ENCODE data around the gene MET.

The MET gene

DNA sequence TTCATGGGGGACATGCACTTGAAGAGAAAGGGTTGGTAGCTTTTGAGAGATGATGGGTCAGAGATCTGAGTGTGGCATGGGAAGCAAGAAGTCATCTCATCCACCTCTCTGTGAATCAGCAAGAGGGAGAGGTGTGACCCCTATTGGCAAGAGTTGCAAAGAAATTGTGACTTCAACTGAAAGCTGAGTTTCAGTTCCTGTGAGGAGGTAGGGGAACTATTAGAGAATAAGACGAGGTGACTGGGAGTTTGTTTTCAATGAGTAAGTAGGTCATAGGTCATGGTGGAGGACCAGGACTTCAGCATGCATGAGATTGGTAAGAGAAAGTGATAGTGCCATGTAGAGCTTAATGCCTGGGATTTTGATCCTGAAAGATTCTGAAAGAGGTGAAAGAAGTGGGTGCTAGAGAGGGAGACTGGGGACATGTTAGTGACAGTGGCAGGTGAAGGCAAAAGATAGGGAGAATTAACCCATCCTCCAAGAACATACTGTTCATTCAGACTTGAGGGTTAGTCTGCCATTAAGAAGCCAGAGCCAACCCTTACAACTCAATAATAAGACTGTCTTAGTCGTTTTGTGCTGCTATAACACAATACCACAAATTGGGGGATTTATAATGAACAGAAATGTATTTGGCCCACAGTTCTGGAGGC is 114.9 kb downstream of the MET start:
- peak; percentile 30 for DNase-seq

DNA sequence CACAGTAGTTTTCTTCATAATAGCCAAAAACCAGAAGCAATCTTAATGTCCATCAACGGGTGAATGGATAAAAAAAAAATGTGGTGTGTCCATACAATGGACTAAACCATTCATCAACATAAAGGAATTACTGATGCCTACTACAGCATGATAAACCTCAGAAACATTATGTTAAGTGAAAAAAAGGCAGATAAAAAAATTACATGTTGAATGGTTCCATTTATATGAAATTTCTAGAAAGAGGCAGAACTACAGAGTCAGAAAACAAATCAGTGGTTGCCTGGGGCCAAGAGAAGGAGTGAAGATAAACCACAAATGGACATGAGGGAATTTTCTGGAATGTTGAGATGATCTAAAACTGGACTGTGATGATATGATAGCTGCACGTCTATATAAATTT is 115.9 kb downstream of the MET start:
- no peak for DNase-seq

DNA sequence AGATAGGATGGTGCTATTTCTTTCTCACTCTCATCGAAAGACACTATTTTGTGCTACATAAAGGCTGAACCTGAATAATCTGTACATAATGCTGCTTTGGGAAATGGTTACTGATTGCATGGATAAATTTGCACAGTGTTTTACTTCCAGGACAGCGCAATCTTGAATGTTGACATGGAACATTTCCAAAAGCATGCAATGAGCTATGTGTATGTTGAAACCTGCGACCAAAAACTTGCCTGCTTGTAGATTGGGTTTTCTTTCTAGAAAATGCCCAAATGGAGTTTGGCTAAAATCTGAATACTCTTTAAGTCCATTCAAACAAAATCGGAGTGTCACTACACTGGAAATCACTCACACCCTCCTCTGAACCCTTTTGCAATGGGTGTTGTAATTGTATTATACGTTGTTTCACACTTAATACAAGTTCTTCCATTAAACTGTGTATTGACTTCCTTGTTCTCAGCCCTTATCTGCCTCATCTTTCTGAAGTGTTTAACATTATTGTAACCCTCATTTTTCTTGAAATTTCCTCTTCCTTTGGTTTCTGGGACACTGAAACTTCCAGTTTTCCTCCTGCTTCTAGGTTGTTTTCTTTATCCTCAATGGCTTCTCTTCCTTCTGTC is 116.7 kb downstream of the MET start:
- no peak for DNase-seq

DNA sequence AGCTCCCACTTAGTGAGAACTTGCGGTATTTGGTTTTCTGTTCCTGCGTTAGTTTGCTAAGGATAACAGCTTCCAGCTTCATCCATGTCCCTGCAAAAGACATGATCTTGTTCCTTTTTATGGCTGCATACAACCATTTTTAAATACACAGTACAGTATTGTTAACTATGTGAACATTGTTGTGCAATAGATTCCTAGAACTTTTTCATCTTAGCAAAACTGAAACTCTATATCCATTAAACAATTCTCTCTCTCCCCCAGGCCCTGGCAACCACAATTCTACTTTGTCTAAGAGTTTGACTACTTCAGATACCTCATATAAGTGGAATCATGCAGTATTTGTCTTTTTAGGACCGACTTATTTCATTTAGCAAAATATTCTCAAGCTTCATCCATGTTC is 118.0 kb downstream of the MET start:
- no peak for DNase-seq

DNA sequence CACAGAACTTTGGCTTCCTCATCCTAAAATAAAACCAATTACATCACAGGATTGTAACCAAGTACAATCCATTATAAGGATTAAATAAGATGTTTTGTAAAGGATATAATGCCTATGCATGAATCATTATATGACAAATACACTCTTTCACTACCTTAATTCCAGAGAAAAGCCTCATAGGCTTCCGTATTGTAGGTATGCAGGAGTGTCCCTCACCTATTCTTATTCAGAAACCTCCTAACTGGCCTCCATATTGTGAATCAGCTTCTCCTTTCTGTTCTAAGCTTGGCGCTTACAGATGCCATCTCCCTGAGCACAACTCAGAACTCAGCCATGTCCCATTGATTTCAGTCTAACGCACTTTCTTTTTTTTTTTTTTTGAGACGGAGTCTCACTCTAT is 120.8 kb downstream of the MET start:
- no peak for DNase-seq

DNA sequence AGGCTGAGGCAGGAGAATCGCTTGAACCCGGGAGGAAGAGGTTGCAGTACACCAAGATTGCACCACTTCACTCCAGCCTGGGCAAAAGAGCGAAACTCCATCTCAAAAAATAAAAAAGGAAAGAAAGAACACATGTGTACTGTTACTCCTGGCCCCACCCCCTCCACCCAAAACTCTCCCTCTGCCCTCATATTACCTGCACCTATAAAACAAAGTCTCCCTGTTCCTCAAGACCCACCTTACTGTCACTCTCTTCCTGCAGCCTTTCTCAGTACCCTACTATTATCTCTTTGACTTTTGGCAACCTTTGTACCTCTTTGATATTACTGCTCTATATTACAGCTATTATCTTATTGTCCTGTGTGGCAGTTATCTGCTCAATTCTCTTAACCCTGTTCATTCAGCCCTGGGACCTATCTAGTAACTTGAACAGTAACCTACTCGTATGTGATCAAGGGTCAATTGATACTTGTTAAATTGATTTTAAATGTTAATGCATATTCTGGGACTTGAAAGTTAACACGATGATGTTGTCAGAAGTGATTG is 121.9 kb downstream of the MET start:
- no peak for DNase-seq

DNA sequence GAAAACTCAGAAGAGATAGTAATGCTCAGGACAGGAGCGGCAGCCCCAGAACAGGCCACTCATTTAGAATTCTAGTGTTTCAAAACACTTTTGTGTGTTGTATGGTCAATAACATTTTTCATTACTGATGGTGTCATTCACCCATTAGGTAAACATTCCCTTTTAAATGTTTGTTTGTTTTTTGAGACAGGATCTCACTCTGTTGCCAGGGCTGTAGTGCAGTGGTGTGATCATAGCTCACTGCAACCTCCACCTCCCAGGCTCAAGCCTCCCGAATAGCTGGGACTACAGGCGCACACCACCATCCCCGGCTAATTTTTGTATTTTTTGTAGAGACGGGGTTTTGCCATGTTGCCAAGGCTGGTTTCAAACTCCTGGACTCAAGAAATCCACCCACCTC is 124.5 kb downstream of the MET start:
- no peak for DNase-seq

DNA sequence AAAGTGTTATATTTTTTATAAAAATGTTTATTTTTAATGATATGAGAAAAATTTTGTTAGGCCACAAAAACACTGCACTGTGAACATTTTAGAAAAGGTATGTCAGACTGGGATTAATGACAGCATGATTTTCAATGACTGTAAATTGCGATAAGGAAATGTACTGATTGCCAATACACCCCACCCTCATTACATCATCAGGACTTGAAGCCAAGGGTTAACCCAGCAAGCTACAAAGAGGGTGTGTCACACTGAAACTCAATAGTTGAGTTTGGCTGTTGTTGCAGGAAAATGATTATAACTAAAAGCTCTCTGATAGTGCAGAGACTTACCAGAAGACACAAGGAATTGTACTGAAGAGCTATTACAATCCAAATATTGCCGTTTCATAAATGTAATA is 125.6 kb downstream of the MET start:
- DNase-seq = no peak

DNA sequence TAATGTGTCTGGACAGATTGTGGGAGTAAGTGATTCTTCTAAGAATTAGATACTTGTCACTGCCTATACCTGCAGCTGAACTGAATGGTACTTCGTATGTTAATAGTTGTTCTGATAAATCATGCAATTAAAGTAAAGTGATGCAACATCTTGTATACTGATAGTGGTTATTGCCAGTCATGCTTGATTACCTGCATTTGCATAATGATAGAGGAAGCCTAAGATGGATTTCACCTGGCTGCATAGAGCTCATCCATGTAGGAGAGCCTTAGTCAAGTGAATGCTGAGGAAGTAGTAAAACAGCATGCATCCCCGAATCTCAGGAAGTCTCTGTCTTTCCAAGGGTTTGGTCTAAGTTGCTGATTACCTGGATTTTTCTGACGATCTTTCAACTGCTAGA is 126.2 kb downstream of the MET start:
- DNase-seq = no peak

DNA sequence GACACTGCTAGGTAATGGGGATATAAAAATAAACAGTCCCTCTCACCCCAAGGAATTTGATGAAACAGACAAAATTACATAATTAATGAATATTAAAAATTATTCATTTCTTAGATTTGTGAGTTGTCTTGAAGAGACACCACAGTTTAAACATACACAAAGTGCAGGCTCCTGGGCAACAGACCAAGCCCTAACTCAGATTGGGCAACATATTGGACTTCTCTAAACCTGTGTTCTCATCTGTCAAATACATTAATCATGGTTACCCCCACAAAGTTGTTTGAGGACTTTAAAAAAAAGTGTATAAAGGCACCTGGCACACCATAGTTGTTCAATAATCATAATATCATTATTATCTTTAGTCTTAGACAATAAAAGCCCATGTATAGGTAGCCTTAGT is 127.9 kb downstream of the MET start:
- no peak for DNase-seq

DNA sequence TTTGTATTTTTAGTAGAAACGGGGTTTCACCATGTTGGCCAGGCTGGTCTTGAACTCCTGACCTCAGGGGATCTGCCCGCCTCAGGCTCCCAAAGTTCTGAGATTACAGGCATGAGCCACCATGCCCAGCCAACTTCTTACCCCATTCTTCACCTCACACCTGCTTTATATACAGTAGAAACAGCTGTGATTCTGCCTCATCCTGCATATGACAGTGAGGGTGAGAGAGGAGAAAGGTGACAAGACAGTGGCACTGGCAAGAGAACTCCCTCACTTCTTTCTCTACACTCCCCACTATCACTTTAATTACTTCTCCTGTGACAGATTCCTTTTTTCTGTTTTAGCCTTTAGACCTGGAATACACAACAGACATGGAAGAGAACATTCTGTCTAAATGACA is 128.6 kb downstream of the MET start:
- DNase-seq = no peak

DNA sequence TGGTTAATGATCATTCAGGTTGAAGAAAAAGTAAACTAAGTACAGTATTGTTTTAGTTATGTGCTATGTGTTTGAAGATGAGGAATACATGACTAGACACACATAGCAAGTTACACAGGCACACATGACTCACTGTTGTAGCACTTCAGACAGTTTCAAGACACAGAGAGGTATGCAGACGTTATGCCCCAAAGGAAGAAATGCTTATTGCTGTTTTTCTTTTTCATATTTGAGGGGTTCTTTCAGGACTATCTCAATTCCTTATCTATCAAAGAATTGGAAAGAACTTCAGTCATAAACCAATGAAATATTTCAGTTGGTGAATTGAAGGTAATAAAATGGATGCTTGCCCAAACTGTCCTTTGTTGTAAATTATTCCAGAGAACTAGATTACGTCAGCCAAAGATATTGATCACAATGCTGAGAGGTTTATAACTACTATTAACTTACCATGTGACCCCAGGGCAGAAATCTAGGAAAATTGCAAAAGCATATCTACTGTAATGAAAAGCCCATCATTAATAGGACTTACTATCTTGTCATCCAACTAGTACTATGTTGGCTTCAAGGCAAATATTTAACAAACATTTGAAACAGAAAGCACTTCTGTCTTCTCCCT is 129.2 kb downstream of the MET start:
- DNase-seq = no peak

DNA sequence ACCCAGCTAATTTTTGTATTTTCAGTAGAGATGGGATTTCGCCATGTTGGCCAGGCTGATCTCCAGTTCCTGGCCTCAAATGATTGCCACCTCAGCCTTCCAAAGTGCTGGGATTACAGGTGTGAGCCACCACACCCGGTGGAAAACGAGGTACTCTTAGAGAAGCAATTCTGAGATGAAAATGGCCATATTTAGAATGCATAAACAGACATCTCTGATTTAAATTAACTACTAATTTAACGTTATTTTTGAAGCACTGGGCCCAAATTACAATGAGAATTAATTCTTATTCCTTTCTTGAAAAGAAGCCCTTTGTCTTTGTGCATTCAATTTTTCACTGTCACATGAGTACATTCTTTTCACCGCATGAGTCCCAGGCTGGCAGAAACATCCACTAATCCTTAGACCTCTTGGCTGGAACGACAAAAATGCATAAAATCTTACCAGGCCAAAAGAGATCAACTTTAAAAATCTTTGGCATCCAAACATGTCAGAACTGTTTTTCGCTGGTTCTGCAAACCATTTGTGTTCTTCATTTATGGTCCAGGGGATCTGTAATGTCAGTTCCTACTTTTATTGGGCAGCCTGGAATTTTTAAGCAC is 130.2 kb downstream of the MET start:
- no peak for DNase-seq

DNA sequence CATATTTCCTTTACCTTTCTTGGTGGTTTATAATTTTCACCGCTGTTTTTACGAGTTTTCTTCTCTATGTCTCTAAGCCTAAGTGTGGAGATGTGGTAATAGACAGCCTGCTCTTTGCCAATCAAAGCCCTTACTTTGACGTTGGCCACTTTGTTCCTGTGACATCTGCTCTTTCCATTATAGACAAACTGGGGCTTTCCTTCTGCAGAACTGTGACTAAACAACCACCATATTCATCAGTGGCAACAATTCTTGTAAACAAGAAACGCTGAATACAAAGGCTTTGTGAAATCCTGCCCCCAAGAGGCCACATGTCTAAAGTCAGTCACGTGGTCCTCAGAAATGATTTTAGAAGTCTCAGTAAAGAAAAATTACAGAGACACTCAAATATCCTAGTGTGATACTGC is 130.8 kb downstream of the MET start:
- peak; percentile 28 for DNase-seq

DNA sequence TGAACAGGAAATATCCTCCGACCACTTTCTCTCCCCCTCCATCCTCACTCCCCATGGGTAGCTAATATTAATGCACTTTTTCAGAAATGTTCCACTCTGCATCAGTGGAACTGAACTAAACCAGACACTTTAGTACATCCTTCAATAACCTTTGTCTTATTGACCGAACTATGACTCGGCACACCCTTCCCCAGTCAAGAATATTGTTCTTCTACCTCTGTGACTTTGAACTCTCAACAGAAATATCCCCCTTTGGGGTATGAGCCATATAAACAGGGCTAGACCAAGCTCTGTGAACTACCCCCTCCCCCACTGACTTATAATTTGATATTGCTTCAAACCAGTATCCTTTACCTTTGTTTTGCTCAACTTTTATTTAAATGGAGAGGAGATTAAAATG is 132.5 kb downstream of the MET start:
- DNase-seq = no peak

DNA sequence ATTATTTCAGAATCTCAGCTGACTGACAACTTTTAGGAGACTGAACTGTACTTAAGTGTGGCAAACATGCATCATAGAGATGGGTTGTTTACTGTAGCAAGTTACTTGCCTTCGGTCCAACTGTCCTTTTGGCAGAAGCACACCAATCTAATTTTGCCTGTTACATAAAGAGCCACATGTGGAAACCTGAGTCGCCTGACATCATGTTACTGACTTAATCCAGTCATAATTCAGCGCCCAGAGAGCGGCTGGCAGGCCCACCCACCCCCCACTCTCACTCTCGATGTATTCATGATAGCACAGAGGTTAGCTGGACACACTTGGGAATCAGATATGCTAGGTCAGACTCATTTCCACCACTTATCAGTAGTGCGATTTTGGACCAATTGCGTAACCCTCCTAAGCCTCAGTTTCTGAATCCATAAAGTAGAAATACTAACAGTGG is 133.1 kb downstream of the MET start:
- no peak for DNase-seq

DNA sequence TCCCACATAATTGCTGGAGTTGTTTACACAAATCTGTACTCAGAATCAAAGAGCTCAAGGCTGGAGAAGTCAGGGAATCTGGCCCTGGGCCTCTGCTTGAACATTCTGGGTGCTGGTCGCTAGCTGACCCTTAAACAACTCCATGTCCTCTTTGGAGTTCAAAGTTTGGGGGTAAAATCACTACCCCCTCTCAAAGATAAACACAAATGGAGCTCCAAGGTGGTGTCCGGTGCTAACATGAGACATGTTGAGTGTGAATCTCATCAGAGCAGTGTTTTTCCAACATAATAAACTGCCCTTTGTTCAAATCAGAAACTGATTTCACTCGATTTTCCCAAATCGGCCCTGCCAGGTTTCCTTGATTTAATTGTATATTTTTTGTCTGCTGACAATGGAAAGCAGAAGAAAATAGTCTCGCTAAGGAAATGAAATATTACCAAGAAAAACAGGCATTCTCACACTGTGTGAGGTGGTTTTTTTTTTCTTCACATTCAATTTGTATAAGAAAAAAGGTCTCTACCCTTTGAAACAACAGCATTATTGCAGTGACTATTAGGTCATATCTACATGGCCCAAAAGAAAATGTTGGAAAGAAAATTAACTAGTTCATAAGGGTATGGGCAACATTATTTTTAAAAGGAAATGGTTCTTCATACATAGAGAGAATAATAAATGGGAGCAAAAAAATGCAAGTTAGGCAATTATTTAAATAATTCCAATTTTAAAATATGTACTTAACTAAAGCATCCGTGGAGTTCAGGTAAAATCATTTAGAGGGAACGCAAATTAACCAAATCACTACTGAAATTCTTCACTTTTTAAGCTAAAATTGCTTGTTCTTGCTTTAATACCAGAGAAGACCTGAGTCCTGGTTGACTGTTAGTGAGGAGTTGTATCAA is 134.3 kb downstream of the MET start:
- no peak for DNase-seq

DNA sequence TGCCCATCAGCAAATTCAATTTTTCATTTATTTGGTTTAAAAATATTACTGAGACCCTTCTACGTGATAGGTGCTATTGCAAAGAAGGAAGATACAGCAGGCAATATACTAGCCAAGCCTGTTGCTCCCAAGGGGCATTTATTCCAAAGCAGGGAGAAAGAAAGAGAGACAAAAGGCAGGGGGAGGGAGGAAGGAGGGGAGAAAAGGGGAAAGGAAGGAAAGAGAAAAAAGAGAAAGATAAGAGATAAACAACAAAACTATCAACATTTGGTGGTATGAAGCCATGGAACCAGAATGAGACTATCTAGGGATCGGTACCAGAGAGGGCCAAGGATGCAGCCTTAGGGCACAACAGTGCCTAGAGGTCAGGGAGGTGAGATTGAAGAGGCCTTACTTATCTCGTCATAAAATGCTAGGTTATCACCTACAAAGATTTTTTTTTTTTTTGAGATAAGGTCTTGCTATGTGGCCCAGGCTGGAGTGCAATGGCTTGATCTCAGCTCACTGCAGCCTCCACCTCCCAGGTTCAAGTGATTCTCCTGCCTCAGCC is 135.1 kb downstream of the MET start:
- no peak for DNase-seq

DNA sequence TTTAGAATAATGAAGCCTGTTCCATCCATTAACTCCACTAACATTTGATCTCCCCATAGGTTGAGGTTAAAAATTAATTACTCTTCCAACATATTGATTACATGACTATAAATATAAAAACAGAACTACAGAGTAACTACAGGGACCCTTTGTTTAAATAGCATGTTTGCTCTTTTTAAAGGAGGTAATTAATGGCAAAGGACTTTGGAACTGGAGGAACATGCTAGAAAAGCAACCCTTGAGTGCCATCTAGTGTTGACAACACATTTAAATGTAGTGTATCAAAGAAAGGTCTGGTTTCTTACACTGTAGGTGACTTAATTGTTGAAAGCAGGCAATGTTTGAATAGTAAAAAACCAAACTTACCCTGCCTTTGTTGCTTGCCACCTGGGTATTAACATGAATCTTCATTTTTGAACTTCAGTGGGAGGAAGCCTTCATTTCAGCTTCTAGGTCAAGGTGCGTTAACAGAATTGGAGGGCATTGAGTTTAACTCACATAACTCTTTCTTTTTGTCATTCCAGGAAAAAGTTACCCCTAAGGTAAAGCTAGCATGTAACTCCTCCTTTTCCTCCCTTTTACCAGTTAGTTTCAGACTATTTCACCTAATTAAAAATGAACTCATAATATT is 137.8 kb downstream of the MET start:
- DNase-seq = no peak

DNA sequence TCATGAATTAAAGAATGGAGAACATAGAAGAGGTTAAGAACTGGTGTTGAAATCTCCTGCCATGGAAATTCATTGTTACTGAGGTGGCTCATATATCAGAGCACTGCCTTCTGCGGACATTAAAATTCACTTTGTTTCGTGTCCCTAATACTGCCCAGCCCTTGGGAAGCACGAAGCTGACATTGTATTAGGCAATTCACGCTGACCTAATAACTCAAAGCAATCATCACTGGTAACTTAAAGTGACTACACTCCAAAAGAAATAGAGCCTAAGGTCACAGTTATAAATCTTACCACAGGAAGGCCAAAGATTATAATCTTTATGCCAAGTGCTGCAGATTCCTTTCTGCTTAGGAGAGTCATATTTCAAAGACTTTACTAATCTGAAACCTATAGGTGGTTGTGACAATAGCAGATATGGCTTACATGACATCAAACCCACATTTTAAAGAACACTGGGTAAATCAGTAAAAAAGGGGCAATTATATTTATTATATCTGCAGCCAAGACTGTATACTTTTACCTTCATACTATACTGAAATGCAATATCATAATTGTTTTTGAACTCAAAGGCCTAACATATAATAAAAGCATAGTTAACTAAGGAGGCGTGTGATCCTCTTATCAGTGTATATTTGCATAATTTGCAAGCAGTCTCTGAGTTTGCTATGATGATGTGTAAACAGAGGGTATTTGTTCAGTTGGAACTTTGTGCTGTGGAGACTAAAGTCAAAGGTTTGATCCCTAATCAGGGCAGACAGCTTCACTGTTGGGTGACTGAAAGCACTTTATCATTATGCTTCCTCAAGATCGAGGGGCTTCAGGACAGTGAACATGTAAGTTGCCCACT is 138.5 kb downstream of the MET start:
- no peak for DNase-seq

DNA sequence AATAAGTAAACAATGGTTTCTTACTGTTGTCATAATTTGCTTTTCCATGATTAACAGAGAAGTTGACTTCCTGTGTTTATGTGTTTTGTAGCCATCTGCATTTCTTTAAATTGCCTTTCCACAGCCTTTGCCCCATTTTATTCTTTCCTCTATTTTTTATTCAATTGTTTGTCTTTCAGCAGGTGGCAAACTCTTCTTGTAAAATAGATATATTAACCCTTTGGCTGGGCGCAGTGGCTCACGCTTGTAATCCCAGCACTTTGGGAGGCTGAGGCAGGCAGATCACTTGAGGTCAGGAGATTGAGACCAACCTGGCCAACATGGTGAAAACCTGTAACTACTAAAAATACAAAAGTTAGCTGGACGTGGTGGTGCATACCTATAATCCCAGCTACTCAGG is 139.8 kb downstream of the MET start:
- DNase-seq = no peak
